Fibroblast of gingiva (primary cell): ENCODE data around the gene GINS2.

ENCODE experiments used
- DNase-seq: peaks from one replicate; pipeline ENCODE4 v3.0.0-alpha.2; 2011; ENCODE audit warnings: low read depth

Gene GINS2

DNA sequence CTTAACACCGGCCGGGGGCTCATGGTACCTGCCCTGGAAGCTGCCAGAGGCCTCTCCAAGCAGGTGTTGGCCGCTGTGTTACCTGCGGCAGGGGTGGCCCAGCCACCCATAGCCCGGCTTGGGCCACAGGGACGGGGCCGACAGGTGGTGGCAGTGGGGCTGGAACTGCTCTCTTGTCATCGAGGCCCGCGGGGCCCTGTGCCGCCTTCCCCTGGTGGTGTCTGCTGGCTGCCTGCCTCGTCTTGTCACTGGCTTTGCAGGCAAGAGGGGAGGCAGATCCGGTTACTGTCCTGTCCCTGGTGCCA lies 48.5 kb downstream of the GINS2 start:
- DNase-seq = no peak

GRCh38 chr16:85639529-85640253 lies 49.1 kb downstream of the GINS2 start:
- peak; percentile 30 for DNase-seq

DNA sequence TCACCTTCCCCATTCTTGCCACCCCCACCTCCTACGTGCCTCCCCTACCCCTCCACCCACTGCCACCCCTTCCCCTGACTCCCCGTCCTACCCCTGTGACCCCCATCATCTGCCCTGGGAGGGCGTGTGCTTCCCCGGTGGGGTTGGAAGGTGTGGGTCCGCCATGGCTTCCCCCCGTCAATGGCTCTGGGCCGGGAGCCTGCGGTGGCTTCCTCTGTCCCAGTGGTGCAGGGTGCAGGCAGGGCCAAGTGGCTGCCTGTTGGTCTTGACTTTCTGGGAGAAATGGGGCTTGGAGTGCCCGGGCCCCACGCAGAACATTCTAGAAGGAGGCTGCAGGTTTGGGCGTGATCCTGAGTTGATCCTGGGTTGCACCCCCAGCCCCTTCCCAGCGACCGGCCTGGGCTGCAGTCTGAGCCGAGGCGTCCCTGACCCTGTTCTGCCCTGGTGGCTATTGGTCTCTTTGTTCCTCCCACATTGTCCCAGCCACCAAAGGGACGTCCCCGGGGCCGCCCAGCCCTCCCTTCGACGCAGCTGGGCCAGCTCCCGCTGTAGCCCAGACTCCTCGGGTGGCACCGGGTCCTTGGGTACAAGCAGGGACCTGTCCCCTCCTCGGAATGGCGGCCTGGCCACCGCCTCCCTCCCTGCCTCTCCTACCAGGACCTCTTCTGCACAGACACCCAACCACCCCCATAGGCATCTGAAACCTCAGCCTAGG lies 49.9 kb downstream of the GINS2 start:
- no peak for DNase-seq

- DNase-seq = no peak
These were observed 50.7 kb downstream of the GINS2 start for GRCh38 chr16:85637808-85638647.

DNA sequence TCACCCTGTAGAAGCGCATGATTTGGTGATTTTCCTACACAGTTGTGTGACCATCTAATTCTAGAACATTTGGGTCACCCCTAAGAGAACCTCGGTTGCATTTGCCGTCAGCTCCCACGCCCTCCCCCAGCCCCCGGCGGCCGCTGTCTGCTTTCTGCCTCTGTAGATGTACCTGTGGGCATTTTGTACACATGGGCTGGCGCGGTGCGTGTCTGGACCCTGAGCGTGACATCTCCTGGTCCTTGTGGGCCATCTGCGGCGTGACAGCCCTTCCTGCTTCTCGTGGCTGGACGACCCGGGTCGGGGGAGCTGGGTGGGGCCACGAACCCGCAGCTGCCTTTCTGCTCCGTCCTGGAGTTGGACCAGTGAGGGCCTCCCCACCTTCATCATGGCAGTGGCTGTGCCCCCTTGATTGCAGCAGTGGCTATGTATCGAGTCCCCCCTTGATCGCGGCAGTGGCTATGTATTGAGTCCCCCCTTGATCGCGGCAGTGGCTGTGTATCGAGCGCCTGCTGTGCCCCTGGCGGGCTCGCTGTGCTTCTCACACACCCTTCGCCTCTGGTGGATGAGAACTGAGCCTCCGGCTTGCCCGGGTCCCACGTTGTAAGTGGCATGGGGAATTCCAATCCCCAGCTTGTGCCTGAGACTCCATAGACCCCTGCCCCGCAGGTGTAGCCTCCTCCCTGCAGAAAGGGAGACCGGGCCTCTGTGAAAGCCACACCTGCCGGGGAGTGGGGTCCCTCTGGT lies 51.5 kb downstream of the GINS2 start:
- DNase-seq = no peak

DNA sequence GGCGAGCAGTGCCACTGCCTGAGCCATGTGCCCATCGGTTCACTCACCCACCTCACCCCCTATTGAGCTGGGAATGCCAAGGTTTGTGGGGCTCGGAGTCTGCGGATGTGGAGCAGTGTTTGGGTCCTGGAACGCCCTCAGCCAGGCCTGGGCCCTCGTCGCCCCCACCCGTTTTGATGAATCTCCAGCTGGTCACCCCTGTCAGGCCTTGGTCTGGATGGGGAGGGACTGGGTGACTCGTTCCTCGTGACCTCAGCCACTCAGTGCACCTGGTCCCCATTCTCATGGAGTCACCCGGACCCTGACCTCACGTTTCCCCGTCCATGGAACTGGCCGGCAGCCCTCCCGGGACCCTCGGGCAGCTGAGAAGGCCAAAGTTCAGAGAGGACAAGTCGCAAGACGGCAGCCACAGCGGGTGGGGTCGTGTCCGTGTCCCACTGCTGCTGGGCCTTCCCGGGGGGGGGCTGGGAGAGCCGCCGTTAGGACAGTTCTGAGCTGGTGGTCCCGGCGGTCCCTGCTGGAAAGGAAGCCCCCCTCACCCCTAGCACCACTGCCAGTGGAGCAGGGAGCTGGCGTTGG lies 52.4 kb downstream of the GINS2 start:
- no peak for DNase-seq

DNA sequence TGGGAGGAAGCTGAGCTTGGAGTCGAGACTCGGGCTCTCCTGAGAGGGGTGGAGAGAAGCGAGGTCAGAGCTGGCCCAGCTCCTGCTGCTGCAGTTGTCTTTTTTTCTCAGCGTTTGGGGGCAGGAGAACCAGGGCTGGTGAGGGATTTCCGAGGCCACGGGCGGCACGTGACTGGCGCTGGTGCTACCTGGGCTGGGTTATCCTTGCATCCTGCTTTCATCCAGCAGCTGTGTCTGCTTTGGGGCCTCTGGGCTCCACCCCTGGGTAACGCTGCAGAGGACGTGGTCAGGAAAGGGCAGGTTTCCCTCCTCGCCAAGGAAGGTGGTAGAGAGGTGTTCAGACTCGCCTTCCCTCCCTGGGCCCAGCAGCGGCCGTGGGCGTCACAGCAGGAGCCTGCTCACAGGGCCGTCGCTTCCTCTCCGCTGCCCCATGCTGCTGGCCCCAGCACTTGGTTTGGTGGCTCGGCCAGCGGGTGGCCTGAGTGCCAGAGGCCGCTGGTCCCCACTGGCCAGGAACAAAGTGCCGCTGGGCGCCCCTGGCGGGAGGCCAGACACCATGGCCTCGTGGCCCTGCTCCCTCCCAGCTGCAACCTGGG lies 53.1 kb downstream of the GINS2 start:
- DNase-seq = no peak

GRCh38 chr16:85634747-85635544 lies 53.8 kb downstream of the GINS2 start:
- DNase-seq = no peak

DNA sequence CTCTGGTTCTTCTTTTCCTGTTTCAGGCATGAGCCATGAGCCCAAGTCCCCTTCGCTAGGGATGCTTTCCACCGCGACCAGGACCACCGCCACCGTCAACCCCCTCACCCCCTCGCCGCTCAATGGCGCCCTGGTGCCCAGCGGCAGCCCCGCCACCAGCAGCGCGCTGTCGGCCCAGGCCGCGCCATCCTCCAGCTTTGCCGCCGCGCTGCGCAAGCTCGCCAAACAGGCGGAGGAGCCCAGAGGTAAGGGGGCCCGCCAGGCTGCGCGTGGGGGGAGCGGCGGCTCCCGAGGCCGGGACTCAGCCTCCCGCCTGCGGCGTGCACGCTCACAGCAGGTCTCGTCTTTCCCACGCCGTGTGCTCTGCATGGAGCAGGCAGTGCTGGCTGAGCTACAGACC lies 54.9 kb downstream of the GINS2 start:
- no peak for DNase-seq

DNA sequence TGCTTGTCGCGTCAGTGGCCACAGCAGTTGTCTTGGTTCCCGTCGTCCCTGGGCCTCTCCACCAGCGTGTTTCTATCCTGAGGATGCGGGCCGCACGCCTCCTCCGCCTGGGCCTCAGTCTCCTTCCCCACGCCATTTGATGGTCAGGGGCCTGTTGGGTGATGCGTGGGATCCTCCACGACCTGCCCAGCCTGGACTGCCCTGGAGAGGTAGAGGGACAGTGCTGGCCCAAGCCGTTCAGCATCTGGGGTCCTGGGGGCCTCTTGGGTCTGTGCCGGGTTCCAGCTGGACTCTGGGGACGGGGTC lies 55.4 kb downstream of the GINS2 start:
- no peak for DNase-seq

- DNase-seq = no peak
These were observed 55.9 kb downstream of the GINS2 start for GRCh38 chr16:85632709-85633437.

DNA sequence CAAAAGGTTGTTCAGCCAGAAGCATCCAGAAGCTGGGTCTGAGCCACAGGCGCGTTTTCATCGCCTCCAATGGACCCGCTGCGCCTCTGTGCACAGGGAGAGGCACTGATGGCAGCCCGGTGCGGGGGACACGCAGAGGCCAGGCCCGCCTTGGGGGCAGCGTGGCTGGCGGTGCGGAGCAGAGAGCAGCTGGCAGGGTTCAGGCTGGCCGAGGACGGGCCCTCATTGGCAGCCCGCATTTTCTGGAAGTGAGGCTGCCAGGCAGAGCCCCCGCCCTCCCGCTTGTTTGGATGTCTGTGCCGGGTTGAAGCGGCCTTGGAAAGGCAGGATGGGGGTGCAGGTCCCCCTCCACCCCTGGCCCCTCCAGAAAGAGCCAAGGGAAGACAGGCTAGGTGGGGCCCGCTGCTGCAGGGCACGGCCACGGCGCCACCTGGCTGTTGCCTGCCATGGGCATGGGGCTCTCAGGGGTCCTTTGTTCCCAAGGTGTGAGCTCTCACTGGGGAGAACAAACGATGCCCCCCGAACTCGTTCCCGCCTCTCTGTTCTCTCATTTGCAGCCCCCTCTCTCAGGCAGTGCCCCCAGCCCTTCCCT lies 56.9 kb downstream of the GINS2 start:
- DNase-seq = no peak

DNA sequence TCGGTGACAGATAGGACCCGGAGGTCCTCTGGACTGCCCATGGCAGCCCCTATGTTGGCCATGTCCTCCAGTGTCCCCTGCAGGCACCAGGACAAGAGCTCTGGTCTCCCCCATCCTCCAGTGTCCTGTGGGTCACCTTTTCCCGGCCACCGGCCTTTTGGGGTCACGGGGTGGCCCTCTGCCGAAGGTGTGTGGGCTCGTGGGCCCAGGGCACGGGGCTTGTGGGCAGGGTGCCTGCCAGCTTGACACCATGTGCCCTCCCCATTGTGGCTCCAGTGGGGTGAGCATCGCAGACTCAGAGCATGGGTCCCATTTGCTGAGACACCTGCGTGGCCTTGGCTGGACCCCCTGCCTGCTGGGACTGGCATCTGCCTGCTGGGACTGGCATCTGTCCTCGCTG lies 57.5 kb downstream of the GINS2 start:
- DNase-seq = no peak

- no peak for DNase-seq
These were observed 58.9 kb downstream of the GINS2 start for GRCh38 chr16:85629853-85630252.

- DNase-seq = no peak
These were observed 59.4 kb downstream of the GINS2 start for GRCh38 chr16:85629326-85629725.

- no peak for DNase-seq
These were observed 60.1 kb downstream of the GINS2 start for GRCh38 chr16:85628645-85629044.

GRCh38 chr16:85628265-85628556 lies 60.5 kb downstream of the GINS2 start:
- no peak for DNase-seq

DNA sequence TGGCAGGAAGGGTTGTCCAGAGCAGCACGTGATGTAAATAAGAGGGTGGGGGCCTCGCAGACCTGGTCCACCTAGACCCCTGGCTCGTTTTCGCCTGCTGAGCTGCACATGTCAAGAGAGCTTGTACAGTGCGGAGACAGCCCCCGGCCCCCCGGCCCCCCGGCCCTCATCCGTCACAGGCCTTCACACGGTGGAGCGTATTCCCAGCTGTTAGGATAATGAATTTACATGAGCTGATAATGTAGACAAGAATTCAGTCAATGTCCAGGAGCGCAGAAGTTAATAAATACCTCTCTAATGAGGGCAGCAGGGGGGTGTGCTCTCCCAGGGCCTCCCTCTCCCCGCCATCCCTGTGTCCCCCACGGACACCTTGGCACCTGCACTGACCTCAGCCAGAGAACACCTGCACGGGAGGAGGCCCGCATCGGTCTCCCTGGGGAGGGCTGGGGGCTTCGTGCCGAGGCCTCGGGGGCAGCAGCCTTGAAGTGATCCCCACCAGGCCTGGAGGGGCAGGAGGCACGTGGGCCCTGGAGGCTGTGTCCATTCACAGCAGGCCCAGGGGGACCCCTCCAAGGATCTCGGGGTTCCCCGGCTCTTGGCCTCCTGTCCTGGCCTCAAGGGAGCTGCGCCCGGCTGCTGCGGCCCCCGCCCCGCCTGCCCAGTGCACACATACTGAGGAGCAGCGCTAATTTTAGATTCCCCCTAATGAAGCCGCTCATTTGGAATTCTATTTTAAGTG lies 61.1 kb downstream of the GINS2 start:
- DNase-seq = no peak

- DNase-seq = no peak
These were observed 61.7 kb downstream of the GINS2 start for GRCh38 chr16:85627089-85627488.
